OCI-LY7 (cell line): ENCODE results near the gene KCTD2. TPM values are rescaled to one million over a fixed set of nuclear protein-coding genes. Genes with fewer than 3 reads are reported as not detected.
"Not testable (repeated sequence)": the region's sequence is repeated elsewhere in the genome, so short reads cannot be mapped to it uniquely, and the experiment has no call there.

Source experiments
- BruUV-seq: library from RNA; stranded (reverse); fragments of 400-500 nt; replicated peaks from 2 replicates; lab custom pipeline; 2021; lab: Mats Ljungman, UMichigan
- CTCF ChIA-PET: fragments of 300-600 bp; sonication (Branson Sonifier 250); formaldehyde crosslinking; loops from one replicate; lab custom pipeline; 2022; ENCODE audit warnings: antibody characterized with exemption; ENCODE audit not compliant: unreplicated experiment; lab: Charles Lee
- POLR2A ChIA-PET: fragments of 300-600 bp; sonication (Branson Sonifier 250); formaldehyde crosslinking; loops from one replicate; lab custom pipeline; 2022; ENCODE audit warnings: antibody characterized with exemption; lab: Charles Lee
- DNase-seq: peaks from one replicate; pipeline ENCODE4 v3.0.0-alpha.2; 2015; ENCODE audit warnings: low spot score
- H2AFZ ChIP-seq: fragments of 200-600 bp; sonication (generic), shearing (Covaris generic); 2 replicates; pipeline ENCODE4 v1.6.1; 2014; ENCODE audit warnings: mild to moderate bottlenecking, antibody characterized with exemption, low read length, moderate library complexity
- H3K27ac ChIP-seq: fragments of 200-600 bp; sonication (generic); 2 replicates; pipeline ENCODE4 v1.5.1; 2014; ENCODE audit warnings: mixed run types, low read depth, mild to moderate bottlenecking, moderate library complexity, low read length, inconsistent platforms; ENCODE audit not compliant: poor library complexity, severe bottlenecking
- H3K36me3 ChIP-seq: fragments of 200-600 bp; sonication (generic); 2 replicates; pipeline ENCODE4 v1.6.1; 2014; ENCODE audit warnings: mild to moderate bottlenecking, antibody characterized with exemption, low read length, moderate library complexity, mixed read lengths; ENCODE audit not compliant: insufficient read depth
- H3K4me1 ChIP-seq: fragments of 200-600 bp; sonication (generic); 2 replicates; pipeline ENCODE4 v1.5.1; 2014; ENCODE audit warnings: mild to moderate bottlenecking, low read length; ENCODE audit not compliant: insufficient read depth, poor library complexity, severe bottlenecking
- H3K4me2 ChIP-seq: fragments of 200-600 bp; sonication (generic); 2 replicates; pipeline ENCODE4 v1.6.1; 2014; ENCODE audit warnings: mild to moderate bottlenecking, low read length
- H3K4me3 ChIP-seq: fragments of 200-600 bp; sonication (generic); 2 replicates; pipeline ENCODE4 v1.5.1; 2014; ENCODE audit warnings: mild to moderate bottlenecking, low read depth, low read length; ENCODE audit not compliant: poor library complexity, severe bottlenecking
- H3K79me2 ChIP-seq: fragments of 200-600 bp; sonication (generic); 2 replicates; pipeline ENCODE4 v1.6.1; 2016; ENCODE audit warnings: low read depth, mild to moderate bottlenecking, low read length, moderate library complexity, mixed read lengths; ENCODE audit not compliant: insufficient read depth
- H3K9me2 ChIP-seq: fragments of 200-600 bp; sonication (generic); 2 replicates; pipeline ENCODE4 v1.6.1; 2016; ENCODE audit warnings: mild to moderate bottlenecking, low read length, mixed read lengths; ENCODE audit not compliant: insufficient read depth
- H3K9me3 ChIP-seq: fragments of 200-600 bp; sonication (generic); 2 replicates; pipeline ENCODE4 v1.6.1; 2014; ENCODE audit warnings: mild to moderate bottlenecking, mixed run types, low read length, mixed read lengths
- H4K20me1 ChIP-seq: fragments of 200-600 bp; sonication (generic); 2 replicates; pipeline ENCODE4 v1.6.1; 2014; ENCODE audit warnings: mild to moderate bottlenecking, antibody characterized with exemption, low read length, moderate library complexity, mixed read lengths; ENCODE audit not compliant: insufficient read depth
- EZH2phosphoT487 ChIP-seq: fragments of 200-600 bp; sonication (generic); IDR thresholded peaks from 2 replicates; pipeline ENCODE4 v1.6.1; 2018; ENCODE audit warnings: low read depth, borderline replicate concordance, mild to moderate bottlenecking, mixed run types, antibody characterized with exemption, low read length, moderate library complexity, mixed read lengths
- intact Hi-C: fragments of 100-400 bp; cut with micrococcal nuclease; formaldehyde crosslinking; loops from one replicate; pipeline ENCODE4 v1.10.0; 2022; ENCODE audit not compliant: unreplicated experiment
- total RNA-seq, 2 experiments: library from RNA; depleted of rRNA in 1 of 2; stranded (reverse); fragments of >200 nt in 1 of 2; shearing (Covaris generic) in 1 of 2; gene quantifications; 2 replicates each; pipeline ENCODE4 v1.2.3, GENCODE V29; 2014 to 2022
- TF ChIP-seq, protein P1 (sequence below): fragments of 200-600 bp; sonication (generic); conservative IDR thresholded peaks from 2 replicates; pipeline ENCODE4 v1.5.1; 2014; ENCODE audit warnings: mild to moderate bottlenecking, antibody characterized with exemption, low read length, moderate library complexity, mixed read lengths

The KCTD2 gene
- total RNA-seq, 2 experiments from 2014 or later = 21.0 to 29.8 TPM

- POLR2A ChIA-PET = interaction anchor here (0.6 to 1.2 kb wide), 2 partner anchors 11 to 33 kb away, joined by 3 read pairs; partner anchors contain the start of gene CDR2L
- no peaks in the 10 kb centered on the region for H3K4me1 ChIP-seq
- intact Hi-C loops = no loop called here
- BruUV-seq = TSS peak; percentile 82
- no peaks in the 10 kb centered on the region for H3K9me2 ChIP-seq
- no peak overlapping the region for H2AFZ ChIP-seq
- CTCF ChIA-PET = interaction anchor here (0.6 kb wide), 1 partner anchor 121 kb away, joined by 3 read pairs; no protein-coding TSS in a partner anchor
- no peak overlapping the region for H3K4me3 ChIP-seq
- no peaks in the 10 kb centered on the region for H4K20me1 ChIP-seq
- H3K79me2 ChIP-seq = no peaks in the 10 kb centered on the region
- TF ChIP-seq, protein P1, sequence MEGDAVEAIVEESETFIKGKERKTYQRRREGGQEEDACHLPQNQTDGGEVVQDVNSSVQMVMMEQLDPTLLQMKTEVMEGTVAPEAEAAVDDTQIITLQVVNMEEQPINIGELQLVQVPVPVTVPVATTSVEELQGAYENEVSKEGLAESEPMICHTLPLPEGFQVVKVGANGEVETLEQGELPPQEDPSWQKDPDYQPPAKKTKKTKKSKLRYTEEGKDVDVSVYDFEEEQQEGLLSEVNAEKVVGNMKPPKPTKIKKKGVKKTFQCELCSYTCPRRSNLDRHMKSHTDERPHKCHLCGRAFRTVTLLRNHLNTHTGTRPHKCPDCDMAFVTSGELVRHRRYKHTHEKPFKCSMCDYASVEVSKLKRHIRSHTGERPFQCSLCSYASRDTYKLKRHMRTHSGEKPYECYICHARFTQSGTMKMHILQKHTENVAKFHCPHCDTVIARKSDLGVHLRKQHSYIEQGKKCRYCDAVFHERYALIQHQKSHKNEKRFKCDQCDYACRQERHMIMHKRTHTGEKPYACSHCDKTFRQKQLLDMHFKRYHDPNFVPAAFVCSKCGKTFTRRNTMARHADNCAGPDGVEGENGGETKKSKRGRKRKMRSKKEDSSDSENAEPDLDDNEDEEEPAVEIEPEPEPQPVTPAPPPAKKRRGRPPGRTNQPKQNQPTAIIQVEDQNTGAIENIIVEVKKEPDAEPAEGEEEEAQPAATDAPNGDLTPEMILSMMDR = no peak
- TF ChIP-seq EZH2phosphoT487 = no peak
- H3K36me3 ChIP-seq = peaks cover 85% of the 10 kb centered on the region
- DNase-seq = no peak
- H3K27ac ChIP-seq = no peak overlapping the region
- peaks cover 5% of the 10 kb centered on the region; the same call in 1 of the 2 replicates for H3K9me3 ChIP-seq
- no peak overlapping the region for H3K4me2 ChIP-seq
Observed at GRCh38 chr17:75020331-75021110, 26.5 kb upstream of the KCTD2 start.

DNA sequence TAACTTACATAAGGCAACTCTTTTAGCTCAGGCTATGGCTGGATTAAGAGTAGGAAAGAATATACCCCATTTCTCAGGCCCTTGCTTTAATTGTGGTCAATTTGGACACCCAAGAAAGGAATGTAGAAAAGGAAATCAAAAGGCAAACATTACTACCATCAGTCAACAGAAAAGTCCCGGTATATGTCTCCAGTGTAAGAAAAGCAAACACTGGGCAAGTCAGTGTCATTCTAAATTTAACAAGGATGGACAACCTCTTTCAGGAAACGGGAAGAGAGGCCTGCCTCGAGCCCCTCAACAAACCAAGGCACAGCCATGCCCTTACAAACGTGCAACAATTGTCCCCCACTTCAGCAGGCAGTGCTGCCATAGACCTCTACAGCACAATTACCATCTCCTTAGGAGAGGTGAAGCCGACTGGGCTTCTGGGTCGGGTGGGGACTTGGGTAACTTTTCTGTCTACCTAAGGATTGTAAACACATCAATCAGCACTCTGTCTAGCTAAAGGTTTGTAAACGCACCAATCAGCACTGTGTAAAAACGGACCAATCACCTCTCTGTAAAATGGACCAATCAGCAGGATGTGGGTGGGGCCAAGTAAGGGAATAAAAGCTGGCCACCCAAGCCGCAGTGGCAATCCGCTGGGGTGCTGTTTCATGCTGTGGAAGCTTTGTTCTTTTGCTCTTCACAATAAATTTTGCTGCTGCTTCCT, 22.2 kb upstream of the KCTD2 start:
- H3K27ac ChIP-seq = no peak overlapping the region
- no peak for TF ChIP-seq EZH2phosphoT487
- TF ChIP-seq, protein P1 = no peak
- no peak for DNase-seq
- intact Hi-C loops = no loop called here
- H3K9me3 ChIP-seq = peaks cover 15% of the 10 kb centered on the region; the same call in 1 of the 2 replicates
- H2AFZ ChIP-seq = no peak overlapping the region
- BruUV-seq = no TSS peak
- no peak overlapping the region for H3K4me2 ChIP-seq
- no peaks in the 10 kb centered on the region for H3K79me2 ChIP-seq
- no peaks in the 10 kb centered on the region for H3K4me1 ChIP-seq
- POLR2A ChIA-PET = interaction anchor here (1.3 to 2.0 kb wide), 3 partner anchors 11 to 61 kb away, joined by 3 to 14 read pairs (median 5); partner anchors contain the start of genes CDR2L and MRPL58
- H3K36me3 ChIP-seq = peaks cover 54% of the 10 kb centered on the region
- H3K4me3 ChIP-seq = no peak overlapping the region
- no peaks in the 10 kb centered on the region for H4K20me1 ChIP-seq
- H3K9me2 ChIP-seq = no peaks in the 10 kb centered on the region
- CTCF ChIA-PET = interaction anchor here (1.0 to 2.7 kb wide), 2 partner anchors 12 to 178 kb away, joined by 3 to 9 read pairs; partner anchors contain the start of gene MRPL58

DNA sequence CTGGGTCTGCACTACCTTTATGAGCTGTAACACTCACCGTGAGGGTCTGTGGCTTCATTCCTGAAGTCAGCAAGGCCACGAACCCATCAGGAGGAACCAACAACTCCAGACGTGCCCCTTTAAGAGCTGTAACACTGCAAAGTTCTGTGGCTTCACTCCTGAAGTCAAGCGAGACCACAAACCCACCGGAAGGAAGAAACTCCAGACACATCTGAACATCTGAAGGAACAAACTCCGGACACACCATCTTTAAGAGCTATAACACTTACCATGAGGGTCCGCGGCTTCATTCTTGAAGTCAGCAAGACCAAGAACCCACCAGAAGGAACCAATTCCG, 21.7 kb upstream of the KCTD2 start:
- H3K79me2 ChIP-seq, H3K9me2 ChIP-seq, DNase-seq, intact Hi-C loops, H3K4me1 ChIP-seq, H4K20me1 ChIP-seq, H2AFZ ChIP-seq, H3K4me3 ChIP-seq, H3K4me2 ChIP-seq, H3K27ac ChIP-seq, BruUV-seq: not testable (repeated sequence)
- ChIA-PET POLR2A (interaction anchor here (2.0 kb wide), 1 partner anchor 12 kb away, joined by 14 read pairs; the partner anchor contains the start of gene MRPL58), CTCF (interaction anchor here (2.7 kb wide), 1 partner anchor 13 kb away, joined by 9 read pairs; the partner anchor contains the start of gene MRPL58)
- Histone ChIP-seq H3K9me3 (peaks cover 18% of the 10 kb centered on the region; the same call in 1 of the 2 replicates), H3K36me3 (peaks cover 49% of the 10 kb centered on the region)

DNA sequence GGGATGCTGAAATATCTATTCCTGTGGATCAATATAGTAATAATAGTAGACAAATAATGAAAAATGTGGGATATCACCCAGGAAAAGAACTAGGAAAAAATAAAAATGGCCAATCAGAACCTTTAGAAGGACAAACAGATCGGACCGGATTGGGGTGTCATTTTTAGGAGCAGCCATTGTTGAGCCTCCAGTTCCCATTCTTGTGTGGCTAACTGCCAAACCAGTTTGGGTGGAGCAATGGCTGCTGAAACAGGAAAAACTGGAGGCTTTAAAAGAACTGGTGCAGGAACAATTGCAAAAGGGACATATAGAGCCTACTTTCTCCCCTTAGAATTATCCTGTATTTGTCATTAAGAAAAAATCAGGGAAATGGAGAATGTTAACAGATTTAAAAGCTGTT, 20.4 kb upstream of the KCTD2 start:
- CTCF ChIA-PET, intact Hi-C loops, H2AFZ ChIP-seq, H3K79me2 ChIP-seq, H4K20me1 ChIP-seq, POLR2A ChIA-PET, BruUV-seq, H3K9me2 ChIP-seq, DNase-seq, H3K27ac ChIP-seq, H3K4me1 ChIP-seq, H3K4me2 ChIP-seq, H3K4me3 ChIP-seq: not testable (repeated sequence)
- H3K9me3 ChIP-seq = peaks cover 21% of the 10 kb centered on the region; the same call in 1 of the 2 replicates
- peaks cover 36% of the 10 kb centered on the region for H3K36me3 ChIP-seq
